Endodermal cell (in vitro differentiated cells): Measurements from ENCODE around the gene PREP. TPM values are rescaled to one million over a fixed set of nuclear protein-coding genes. Genes with fewer than 3 reads are reported as not detected.

ENCODE experiments used
- DNase-seq: peaks from one replicate; pipeline ENCODE4 v3.0.0-alpha.2; 2017
- H3K27ac ChIP-seq: 2 replicates; pipeline ENCODE4 v1.5.1; 2013; ENCODE audit warnings: mild to moderate bottlenecking, low read depth, low read length, moderate library complexity
- H3K27me3 ChIP-seq: 2 replicates; pipeline ENCODE4 v1.6.1; 2013; ENCODE audit warnings: mild to moderate bottlenecking, low read length, moderate library complexity; ENCODE audit not compliant: insufficient read depth, control insufficient read depth, poor library complexity, severe bottlenecking
- H3K36me3 ChIP-seq: 2 replicates; pipeline ENCODE4 v1.7.0; 2013; ENCODE audit warnings: mild to moderate bottlenecking, low read length, moderate library complexity; ENCODE audit not compliant: control insufficient read depth, insufficient read depth
- H3K4me1 ChIP-seq: one replicate; pipeline ENCODE4 v1.7.0; 2013; ENCODE audit warnings: low read length; ENCODE audit not compliant: control insufficient read depth, insufficient read depth
- H3K4me3 ChIP-seq: 2 replicates; pipeline ENCODE4 v1.5.1; 2013; ENCODE audit warnings: mild to moderate bottlenecking, low read length, moderate library complexity
- H3K9ac ChIP-seq: 2 replicates; pipeline ENCODE4 v1.6.1; 2013; ENCODE audit warnings: mild to moderate bottlenecking, low read length, moderate library complexity; ENCODE audit not compliant: poor library complexity, severe bottlenecking; ENCODE audit errors: extremely low read depth
- H3K9me3 ChIP-seq: 2 replicates; pipeline ENCODE4 v1.6.1; 2013; ENCODE audit warnings: mild to moderate bottlenecking, low read length, moderate library complexity; ENCODE audit not compliant: control insufficient read depth
- H3K27ac Mint-ChIP-seq: 2 replicates; pipeline ENCODE4 v1.8.0; 2020; ENCODE audit warnings: mixed read lengths
- H3K27me3 Mint-ChIP-seq: 2 replicates; pipeline ENCODE4 v1.8.0; 2021; ENCODE audit warnings: mild to moderate bottlenecking, mixed read lengths; ENCODE audit not compliant: insufficient read depth
- H3K36me3 Mint-ChIP-seq: 2 replicates; pipeline ENCODE4 v1.8.0; 2020; ENCODE audit warnings: low read depth, mixed read lengths
- H3K4me1 Mint-ChIP-seq: 2 replicates; pipeline ENCODE4 v1.8.0; 2020; ENCODE audit warnings: mixed read lengths
- H3K4me3 Mint-ChIP-seq: 2 replicates; pipeline ENCODE4 v1.8.0; 2020; ENCODE audit warnings: mild to moderate bottlenecking, moderate library complexity, mixed read lengths
- H3K9me3 Mint-ChIP-seq: 2 replicates; pipeline ENCODE4 v1.8.0; 2020; ENCODE audit warnings: mild to moderate bottlenecking, mixed read lengths
- WGBS, 2 experiments: methylation state at CpG; one replicate each; pipeline versions ENCODE4 v1.1.5 to v1.1.7; 2013; ENCODE audit warnings: missing lambda C conversion rate in 2 of 2, mixed read lengths in 1 of 2; ENCODE audit not compliant: insufficient coverage in 1 of 2, insufficient read length in 1 of 2; 5-methylcytosine and 5-hydroxymethylcytosine counted together
- total RNA-seq, 2 donors: library from RNA; stranded (reverse); fragmentation: NEBNext Ultra II Directional in 1 of 2; extraction: Animal tissue kit (Norgen Biotek cat#: 25700) in 1 of 2; gene quantifications; 2 replicates in 1 of 2; 3 replicates in 1 of 2; pipeline ENCODE4 v1.2.1, GENCODE V29; 2021
- TF ChIP-seq, protein P1 (sequence below): fragments of 200-600 bp; sonication (generic); conservative IDR thresholded peaks from 2 replicates; pipeline ENCODE4 v1.5.0; 2021; ENCODE audit warnings: antibody characterized with exemption, mild to moderate bottlenecking

Gene PREP
- total RNA-seq, 2 donors from 2014 or later, result 42.9 to 52.2 TPM

DNA sequence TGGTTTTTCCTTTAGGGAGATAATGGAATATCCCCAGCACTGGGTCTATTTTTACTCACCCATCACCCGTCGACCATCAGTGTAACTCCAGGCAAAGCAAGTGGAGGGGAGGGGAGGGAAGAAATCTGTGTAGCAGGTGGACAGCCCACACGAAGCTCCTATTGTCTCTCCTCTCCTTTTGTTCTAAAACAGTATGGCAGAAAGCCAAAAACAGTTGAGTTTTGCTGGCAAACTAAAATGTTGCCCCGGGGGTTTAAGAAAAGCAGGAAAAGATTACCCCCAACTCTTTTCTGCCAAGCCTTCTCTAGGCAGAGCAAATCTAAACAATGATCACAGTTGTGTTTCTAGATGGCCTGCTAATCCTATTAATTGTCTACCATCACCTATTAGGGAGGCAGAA lies 89.7 kb downstream of the PREP start:
- no peak overlapping the region for H3K27ac ChIP-seq
- no peaks in the 10 kb centered on the region for H3K9me3 ChIP-seq
- 87 to 93% methylated on average over 3 to 4 of the region's 4 CpGs for whole genome bisulfite sequencing, 2 experiments
- H3K27me3 Mint-ChIP-seq, result no peaks in the 10 kb centered on the region
- no peaks in the 10 kb centered on the region for H3K27me3 ChIP-seq
- no peak overlapping the region for H3K9ac ChIP-seq
- H3K4me3 Mint-ChIP-seq, result no peak overlapping the region
- no peaks in the 10 kb centered on the region for H3K9me3 Mint-ChIP-seq
- H3K27ac Mint-ChIP-seq, result no peak overlapping the region
- TF ChIP-seq, protein P1, sequence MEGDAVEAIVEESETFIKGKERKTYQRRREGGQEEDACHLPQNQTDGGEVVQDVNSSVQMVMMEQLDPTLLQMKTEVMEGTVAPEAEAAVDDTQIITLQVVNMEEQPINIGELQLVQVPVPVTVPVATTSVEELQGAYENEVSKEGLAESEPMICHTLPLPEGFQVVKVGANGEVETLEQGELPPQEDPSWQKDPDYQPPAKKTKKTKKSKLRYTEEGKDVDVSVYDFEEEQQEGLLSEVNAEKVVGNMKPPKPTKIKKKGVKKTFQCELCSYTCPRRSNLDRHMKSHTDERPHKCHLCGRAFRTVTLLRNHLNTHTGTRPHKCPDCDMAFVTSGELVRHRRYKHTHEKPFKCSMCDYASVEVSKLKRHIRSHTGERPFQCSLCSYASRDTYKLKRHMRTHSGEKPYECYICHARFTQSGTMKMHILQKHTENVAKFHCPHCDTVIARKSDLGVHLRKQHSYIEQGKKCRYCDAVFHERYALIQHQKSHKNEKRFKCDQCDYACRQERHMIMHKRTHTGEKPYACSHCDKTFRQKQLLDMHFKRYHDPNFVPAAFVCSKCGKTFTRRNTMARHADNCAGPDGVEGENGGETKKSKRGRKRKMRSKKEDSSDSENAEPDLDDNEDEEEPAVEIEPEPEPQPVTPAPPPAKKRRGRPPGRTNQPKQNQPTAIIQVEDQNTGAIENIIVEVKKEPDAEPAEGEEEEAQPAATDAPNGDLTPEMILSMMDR, result no peak
- peaks cover 8% of the 10 kb centered on the region for H3K36me3 ChIP-seq
- H3K36me3 Mint-ChIP-seq, result peaks cover 10% of the 10 kb centered on the region
- H3K4me1 ChIP-seq, result no peaks in the 10 kb centered on the region
- no peak overlapping the region for H3K4me3 ChIP-seq
- no peaks in the 10 kb centered on the region for H3K4me1 Mint-ChIP-seq
- DNase-seq, result no peak

DNA sequence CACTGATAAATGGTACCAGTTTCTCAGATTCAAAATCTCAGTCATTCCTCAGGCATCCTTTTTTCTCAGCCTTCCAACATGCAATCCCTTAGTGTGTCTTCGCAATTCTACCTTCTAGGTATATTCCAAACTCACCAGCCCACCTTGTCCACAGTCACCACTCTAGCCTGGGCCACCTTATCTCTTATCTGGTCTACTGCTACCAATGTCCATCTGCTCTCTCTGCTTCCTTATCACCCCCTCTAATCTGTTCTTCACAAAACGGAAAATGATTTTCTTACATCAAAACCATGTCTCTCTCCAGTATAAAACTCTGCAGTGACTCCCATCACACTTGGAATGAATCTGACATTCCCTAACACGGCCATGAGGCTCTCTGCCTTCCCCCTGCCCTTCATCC lies 91.9 kb downstream of the PREP start:
- peaks cover 8% of the 10 kb centered on the region for H3K36me3 ChIP-seq
- no peak overlapping the region for H3K27ac ChIP-seq
- H3K9ac ChIP-seq, result no peak overlapping the region
- TF ChIP-seq, protein P1, result no peak
- DNase-seq, result no peak
- Mint-ChIP-seq H3K27me3 (no peaks in the 10 kb centered on the region), H3K27ac (no peak overlapping the region), H3K36me3 (peaks cover 3% of the 10 kb centered on the region), H3K4me3 (no peak overlapping the region), H3K9me3 (no peaks in the 10 kb centered on the region), H3K4me1 (no peaks in the 10 kb centered on the region)
- no peaks in the 10 kb centered on the region for H3K27me3 ChIP-seq
- WGBS, 2 experiments, result 87 to 91% methylated on average over 3 of the region's 3 CpGs
- no peak overlapping the region for H3K4me3 ChIP-seq
- no peaks in the 10 kb centered on the region for H3K9me3 ChIP-seq
- H3K4me1 ChIP-seq, result no peaks in the 10 kb centered on the region

DNA sequence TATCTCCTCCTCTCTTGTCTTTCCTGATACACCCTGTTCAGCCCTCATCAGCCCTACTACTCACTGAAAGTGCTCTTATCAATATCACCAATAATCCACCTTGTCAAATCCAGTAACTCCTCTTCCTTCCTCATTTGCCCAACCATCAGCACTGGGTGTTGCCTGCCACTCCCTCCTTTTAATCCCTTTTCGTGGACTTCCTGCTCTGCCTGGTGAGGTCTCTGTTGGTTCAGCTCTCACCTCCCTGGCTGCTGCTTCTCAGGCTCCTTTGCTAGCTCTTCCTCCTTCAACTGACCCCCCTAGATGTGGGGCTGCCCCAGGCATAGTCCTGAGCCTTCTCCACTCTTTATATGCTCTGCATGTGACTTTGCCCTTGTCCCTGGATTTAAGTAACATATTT lies 92.5 kb downstream of the PREP start:
- no peak overlapping the region for H3K4me3 ChIP-seq
- no peak overlapping the region for H3K27ac ChIP-seq
- H3K27me3 ChIP-seq, result no peaks in the 10 kb centered on the region
- Mint-ChIP-seq H3K4me1 (peaks cover under 1% of the 10 kb centered on the region), H3K36me3 (peaks cover 3% of the 10 kb centered on the region), H3K27ac (no peak overlapping the region), H3K4me3 (no peak overlapping the region), H3K9me3 (no peaks in the 10 kb centered on the region), H3K27me3 (no peaks in the 10 kb centered on the region)
- TF ChIP-seq, protein P1, result no peak
- peaks cover 8% of the 10 kb centered on the region for H3K36me3 ChIP-seq
- no peaks in the 10 kb centered on the region for H3K4me1 ChIP-seq
- H3K9me3 ChIP-seq, result no peaks in the 10 kb centered on the region
- WGBS, 2 experiments, result 80 to 100% methylated on average over 1 of the region's 1 CpG
- no peak for DNase-seq
- H3K9ac ChIP-seq, result no peak overlapping the region
